Measurements from ENCODE around the gene TWSG1.

DNA sequence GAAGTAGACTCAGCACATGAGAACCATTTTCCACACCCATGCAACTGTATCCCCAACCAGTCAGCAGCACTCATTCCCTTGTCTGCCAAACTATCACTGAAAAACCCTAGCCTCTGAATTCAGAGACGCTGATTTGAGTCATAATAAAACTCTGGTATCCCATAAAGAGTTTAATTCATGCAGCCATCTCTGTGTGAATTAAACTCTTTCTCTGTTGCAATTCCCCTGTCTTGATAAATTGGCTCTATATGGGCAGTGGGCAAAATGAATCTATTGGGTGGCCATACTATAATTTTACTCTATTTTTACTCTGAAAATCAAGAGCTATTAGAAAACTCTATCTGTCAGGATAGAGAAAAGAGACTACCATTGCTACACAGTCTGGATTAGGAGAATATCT lies 40.6 kb upstream of the TWSG1 start:
- TF ChIP-seq CBX5 (IDR thresholded peaks at IDR 0.05; ENCODE audit: low read depth) (no peak), PAX8 (IDR thresholded peaks at IDR 0.05) (no peak), EZH2 (IDR thresholded peaks at IDR 0.05; ENCODE audit: borderline replicate concordance, control insufficient read depth, low read depth, low read length) (no peak), POLR2AphosphoS5 (IDR thresholded peaks at IDR 0.05; ENCODE audit: low read length) (no peak), NRF1 (conservative IDR thresholded peaks at IDR 0.05; ENCODE audit: low read depth, low read length) (no peak), POLR2A (IDR thresholded peaks at IDR 0.05; ENCODE audit: low read depth, low read length) (no peak), CHD4 (IDR thresholded peaks at IDR 0.05) (no peak), POU2F2 (IDR thresholded peaks at IDR 0.05; ENCODE audit: borderline replicate concordance, low read depth, low read length) (no peak), JUNB (IDR thresholded peaks at IDR 0.05) (no peak), ETV6 (conservative IDR thresholded peaks at IDR 0.05 in 1 of 2, IDR thresholded peaks at IDR 0.05 in 1 of 2; ENCODE audit: borderline replicate concordance in 1 of 2, low read depth in 1 of 2) (no peak), RB1 (IDR thresholded peaks at IDR 0.05; ENCODE audit: borderline replicate concordance) (no peak)
- TF ChIP-seq, protein P1, sequence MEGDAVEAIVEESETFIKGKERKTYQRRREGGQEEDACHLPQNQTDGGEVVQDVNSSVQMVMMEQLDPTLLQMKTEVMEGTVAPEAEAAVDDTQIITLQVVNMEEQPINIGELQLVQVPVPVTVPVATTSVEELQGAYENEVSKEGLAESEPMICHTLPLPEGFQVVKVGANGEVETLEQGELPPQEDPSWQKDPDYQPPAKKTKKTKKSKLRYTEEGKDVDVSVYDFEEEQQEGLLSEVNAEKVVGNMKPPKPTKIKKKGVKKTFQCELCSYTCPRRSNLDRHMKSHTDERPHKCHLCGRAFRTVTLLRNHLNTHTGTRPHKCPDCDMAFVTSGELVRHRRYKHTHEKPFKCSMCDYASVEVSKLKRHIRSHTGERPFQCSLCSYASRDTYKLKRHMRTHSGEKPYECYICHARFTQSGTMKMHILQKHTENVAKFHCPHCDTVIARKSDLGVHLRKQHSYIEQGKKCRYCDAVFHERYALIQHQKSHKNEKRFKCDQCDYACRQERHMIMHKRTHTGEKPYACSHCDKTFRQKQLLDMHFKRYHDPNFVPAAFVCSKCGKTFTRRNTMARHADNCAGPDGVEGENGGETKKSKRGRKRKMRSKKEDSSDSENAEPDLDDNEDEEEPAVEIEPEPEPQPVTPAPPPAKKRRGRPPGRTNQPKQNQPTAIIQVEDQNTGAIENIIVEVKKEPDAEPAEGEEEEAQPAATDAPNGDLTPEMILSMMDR (IDR thresholded peaks at IDR 0.05 in 2 of 3, conservative IDR thresholded peaks at IDR 0.05 in 1 of 3; ENCODE audit: control insufficient read depth in 2 of 3, extremely low read depth in 1 of 3, insufficient read depth in 1 of 3, low read depth in 3 of 3, low read length in 3 of 3) = no peak
- TF ChIP-seq, protein P2, sequence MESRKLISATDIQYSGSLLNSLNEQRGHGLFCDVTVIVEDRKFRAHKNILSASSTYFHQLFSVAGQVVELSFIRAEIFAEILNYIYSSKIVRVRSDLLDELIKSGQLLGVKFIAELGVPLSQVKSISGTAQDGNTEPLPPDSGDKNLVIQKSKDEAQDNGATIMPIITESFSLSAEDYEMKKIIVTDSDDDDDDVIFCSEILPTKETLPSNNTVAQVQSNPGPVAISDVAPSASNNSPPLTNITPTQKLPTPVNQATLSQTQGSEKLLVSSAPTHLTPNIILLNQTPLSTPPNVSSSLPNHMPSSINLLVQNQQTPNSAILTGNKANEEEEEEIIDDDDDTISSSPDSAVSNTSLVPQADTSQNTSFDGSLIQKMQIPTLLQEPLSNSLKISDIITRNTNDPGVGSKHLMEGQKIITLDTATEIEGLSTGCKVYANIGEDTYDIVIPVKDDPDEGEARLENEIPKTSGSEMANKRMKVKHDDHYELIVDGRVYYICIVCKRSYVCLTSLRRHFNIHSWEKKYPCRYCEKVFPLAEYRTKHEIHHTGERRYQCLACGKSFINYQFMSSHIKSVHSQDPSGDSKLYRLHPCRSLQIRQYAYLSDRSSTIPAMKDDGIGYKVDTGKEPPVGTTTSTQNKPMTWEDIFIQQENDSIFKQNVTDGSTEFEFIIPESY (IDR thresholded peaks at IDR 0.05) = no peak
